Measurements from ENCODE around the gene BHLHE40.

Gene BHLHE40

GRCh38 chr3:5006755-5007202 lies 27.5 kb downstream of the BHLHE40 start:
- H2BK5ac ChIP-seq (ENCODE audit: low read depth, low read length, poor library complexity, severe bottlenecking): no peak overlapping the region
- no peak overlapping the region for H3K9ac ChIP-seq (ENCODE audit: low read length)
- DNase-seq: peak; percentile 67
- no peak overlapping the region for H2BK12ac ChIP-seq (ENCODE audit: low read length in 2 of 2)
- H3K79me1 ChIP-seq (replicated peaks; ENCODE audit: low read length, poor library complexity, severe bottlenecking): no peaks in the 10 kb centered on the region
- no peaks in the 10 kb centered on the region for H3K9me3 ChIP-seq (ENCODE audit: control insufficient read depth, low read length)
- no peak overlapping the region for H2AK5ac ChIP-seq (ENCODE audit: low read length, severe bottlenecking)
- H3K4me2 ChIP-seq (ENCODE audit: low read length, poor library complexity, severe bottlenecking): no peak overlapping the region
- no peaks in the 10 kb centered on the region for H3K27me3 ChIP-seq (ENCODE audit: control insufficient read depth in 1 of 2, insufficient read depth in 1 of 2, low read length in 2 of 2)
- H3K18ac ChIP-seq (ENCODE audit: low read depth in 1 of 2, low read length in 2 of 2): no peak overlapping the region
- 75% methylated on average over 8 of the region's 9 CpGs for WGBS
- H3K4me1 ChIP-seq (ENCODE audit: control insufficient read depth, insufficient read depth, low read depth, low read length): peaks cover 9% of the 10 kb centered on the region
- H4K8ac ChIP-seq (ENCODE audit: low read length): no peak overlapping the region
- H2BK15ac ChIP-seq (ENCODE audit: low read depth, poor library complexity, severe bottlenecking): no peak overlapping the region
- no peak overlapping the region for H4K91ac ChIP-seq (ENCODE audit: low read length)
- H2AFZ ChIP-seq (ENCODE audit: low read depth, low read length): no peak overlapping the region
- H3K14ac ChIP-seq (ENCODE audit: low read length in 2 of 2): no peak overlapping the region
- no peak overlapping the region for H3K23ac ChIP-seq (ENCODE audit: low read length in 2 of 2)
- no peak overlapping the region for H2BK120ac ChIP-seq (ENCODE audit: low read depth, low read length)
- no peaks in the 10 kb centered on the region for H3K36me3 ChIP-seq (ENCODE audit: control insufficient read depth in 1 of 2, insufficient read depth in 2 of 2, low read depth in 1 of 2, low read length in 2 of 2)
- no peak overlapping the region for H3K4ac ChIP-seq (ENCODE audit: low read depth in 1 of 2, low read length in 2 of 2)
- H3K27ac ChIP-seq (ENCODE audit: low read length, poor library complexity, severe bottlenecking): no peak overlapping the region
- no peak overlapping the region for H3K4me3 ChIP-seq (ENCODE audit: insufficient read depth in 1 of 2, low read depth in 1 of 2, low read length in 2 of 2)

GRCh38 chr3:5007873-5008272 lies 28.6 kb downstream of the BHLHE40 start:
- no peak overlapping the region for H2BK12ac ChIP-seq (ENCODE audit: low read length in 2 of 2)
- H2AK5ac ChIP-seq (ENCODE audit: low read length, severe bottlenecking): no peak overlapping the region
- no peaks in the 10 kb centered on the region for H3K79me1 ChIP-seq (replicated peaks; ENCODE audit: low read length, poor library complexity, severe bottlenecking)
- no peak overlapping the region for H3K23ac ChIP-seq (ENCODE audit: low read length in 2 of 2)
- no peak overlapping the region for H2BK15ac ChIP-seq (ENCODE audit: low read depth, poor library complexity, severe bottlenecking)
- no peak overlapping the region for H2BK120ac ChIP-seq (ENCODE audit: low read depth, low read length)
- WGBS: 82% methylated on average over 6 of the region's 6 CpGs
- no peak overlapping the region for H2AFZ ChIP-seq (ENCODE audit: low read depth, low read length)
- H3K4me2 ChIP-seq (ENCODE audit: low read length, poor library complexity, severe bottlenecking): no peak overlapping the region
- H2BK5ac ChIP-seq (ENCODE audit: low read depth, low read length, poor library complexity, severe bottlenecking): no peak overlapping the region
- peaks cover 5% of the 10 kb centered on the region for H3K4me1 ChIP-seq (ENCODE audit: control insufficient read depth, insufficient read depth, low read depth, low read length)
- H3K27me3 ChIP-seq (ENCODE audit: control insufficient read depth in 1 of 2, insufficient read depth in 1 of 2, low read length in 2 of 2): no peaks in the 10 kb centered on the region
- H3K18ac ChIP-seq (ENCODE audit: low read depth in 1 of 2, low read length in 2 of 2): no peak overlapping the region
- no peak overlapping the region for H3K27ac ChIP-seq (ENCODE audit: low read length, poor library complexity, severe bottlenecking)
- no peak for DNase-seq
- no peak overlapping the region for H3K14ac ChIP-seq (ENCODE audit: low read length in 2 of 2)
- no peak overlapping the region for H4K91ac ChIP-seq (ENCODE audit: low read length)
- H4K8ac ChIP-seq (ENCODE audit: low read length): no peak overlapping the region
- H3K9ac ChIP-seq (ENCODE audit: low read length): no peak overlapping the region
- H3K4me3 ChIP-seq (ENCODE audit: insufficient read depth in 1 of 2, low read depth in 1 of 2, low read length in 2 of 2): no peak overlapping the region
- H3K36me3 ChIP-seq (ENCODE audit: control insufficient read depth in 1 of 2, insufficient read depth in 2 of 2, low read depth in 1 of 2, low read length in 2 of 2): no peaks in the 10 kb centered on the region
- no peak overlapping the region for H3K4ac ChIP-seq (ENCODE audit: low read depth in 1 of 2, low read length in 2 of 2)
- no peaks in the 10 kb centered on the region for H3K9me3 ChIP-seq (ENCODE audit: control insufficient read depth, low read length)

GRCh38 chr3:5009506-5010109 lies 30.4 kb downstream of the BHLHE40 start:
- Histone ChIP-seq H2BK12ac (ENCODE audit: low read length in 2 of 2) (no peak overlapping the region), H3K27ac (ENCODE audit: low read length, poor library complexity, severe bottlenecking) (no peak overlapping the region), H3K36me3 (ENCODE audit: control insufficient read depth in 1 of 2, insufficient read depth in 2 of 2, low read depth in 1 of 2, low read length in 2 of 2) (no peaks in the 10 kb centered on the region), H3K23ac (ENCODE audit: low read length in 2 of 2) (no peak overlapping the region), H2AFZ (ENCODE audit: low read depth, low read length) (no peak overlapping the region), H3K4me2 (ENCODE audit: low read length, poor library complexity, severe bottlenecking) (no peak overlapping the region), H3K79me1 (replicated peaks; ENCODE audit: low read length, poor library complexity, severe bottlenecking) (no peaks in the 10 kb centered on the region), H2BK120ac (ENCODE audit: low read depth, low read length) (no peak overlapping the region), H3K4ac (ENCODE audit: low read depth in 1 of 2, low read length in 2 of 2) (no peak overlapping the region), H3K9ac (ENCODE audit: low read length) (no peak overlapping the region), H3K9me3 (ENCODE audit: control insufficient read depth, low read length) (no peaks in the 10 kb centered on the region), H3K4me1 (ENCODE audit: control insufficient read depth, insufficient read depth, low read depth, low read length) (peaks cover 9% of the 10 kb centered on the region), H3K14ac (ENCODE audit: low read length in 2 of 2) (no peak overlapping the region), H3K27me3 (ENCODE audit: control insufficient read depth in 1 of 2, insufficient read depth in 1 of 2, low read length in 2 of 2) (no peaks in the 10 kb centered on the region), H2AK5ac (ENCODE audit: low read length, severe bottlenecking) (no peak overlapping the region), H3K18ac (ENCODE audit: low read depth in 1 of 2, low read length in 2 of 2) (no peak overlapping the region), H3K4me3 (ENCODE audit: insufficient read depth in 1 of 2, low read depth in 1 of 2, low read length in 2 of 2) (no peak overlapping the region), H4K91ac (ENCODE audit: low read length) (no peak overlapping the region), H2BK15ac (ENCODE audit: low read depth, poor library complexity, severe bottlenecking) (peak overlapping the region; percentile 31), H2BK5ac (ENCODE audit: low read depth, low read length, poor library complexity, severe bottlenecking) (no peak overlapping the region), H4K8ac (ENCODE audit: low read length) (no peak overlapping the region)
- DNase-seq: no peak
- 95% methylated on average over 9 of the region's 12 CpGs for WGBS

GRCh38 chr3:5010140-5010539 lies 30.9 kb downstream of the BHLHE40 start:
- no peak overlapping the region for H2BK5ac ChIP-seq (ENCODE audit: low read depth, low read length, poor library complexity, severe bottlenecking)
- no peak overlapping the region for H3K4me2 ChIP-seq (ENCODE audit: low read length, poor library complexity, severe bottlenecking)
- no peak overlapping the region for H3K27ac ChIP-seq (ENCODE audit: low read length, poor library complexity, severe bottlenecking)
- no peak overlapping the region for H2AFZ ChIP-seq (ENCODE audit: low read depth, low read length)
- no peak for DNase-seq
- no peak overlapping the region for H3K14ac ChIP-seq (ENCODE audit: low read length in 2 of 2)
- H2AK5ac ChIP-seq (ENCODE audit: low read length, severe bottlenecking): no peak overlapping the region
- H3K4me3 ChIP-seq (ENCODE audit: insufficient read depth in 1 of 2, low read depth in 1 of 2, low read length in 2 of 2): no peak overlapping the region
- no peak overlapping the region for H4K91ac ChIP-seq (ENCODE audit: low read length)
- H2BK120ac ChIP-seq (ENCODE audit: low read depth, low read length): no peak overlapping the region
- no peak overlapping the region for H3K23ac ChIP-seq (ENCODE audit: low read length in 2 of 2)
- H2BK12ac ChIP-seq (ENCODE audit: low read length in 2 of 2): no peak overlapping the region
- peaks cover 7% of the 10 kb centered on the region for H3K4me1 ChIP-seq (ENCODE audit: control insufficient read depth, insufficient read depth, low read depth, low read length)
- no peak overlapping the region for H4K8ac ChIP-seq (ENCODE audit: low read length)
- H2BK15ac ChIP-seq (ENCODE audit: low read depth, poor library complexity, severe bottlenecking): no peak overlapping the region
- H3K9me3 ChIP-seq (ENCODE audit: control insufficient read depth, low read length): no peaks in the 10 kb centered on the region
- no peak overlapping the region for H3K4ac ChIP-seq (ENCODE audit: low read depth in 1 of 2, low read length in 2 of 2)
- H3K79me1 ChIP-seq (replicated peaks; ENCODE audit: low read length, poor library complexity, severe bottlenecking): no peaks in the 10 kb centered on the region
- no peaks in the 10 kb centered on the region for H3K27me3 ChIP-seq (ENCODE audit: control insufficient read depth in 1 of 2, insufficient read depth in 1 of 2, low read length in 2 of 2)
- H3K9ac ChIP-seq (ENCODE audit: low read length): no peak overlapping the region
- H3K18ac ChIP-seq (ENCODE audit: low read depth in 1 of 2, low read length in 2 of 2): no peak overlapping the region
- H3K36me3 ChIP-seq (ENCODE audit: control insufficient read depth in 1 of 2, insufficient read depth in 2 of 2, low read depth in 1 of 2, low read length in 2 of 2): no peaks in the 10 kb centered on the region
- 94% methylated on average over 5 of the region's 6 CpGs for WGBS

All from mesenchymal stem cell (in vitro differentiated cells and primary cell).